NCI-H2227 (cell line): ENCODE data around the gene SLC7A9.
A peak's percentile ranks its signal among the peaks of the same experiment; 100 is the strongest.

ENCODE experiments used
- DNase-seq: peaks from one replicate; lab custom pipeline; 2025; ENCODE audit not compliant: unreplicated experiment; lab: John Stamatoyannopoulos, UW

Gene SLC7A9

GRCh38 chr19:32869369-32869965 lies at the start of gene SLC7A9:
TSS of gene SLC7A9 (minus strand) at chr19:32869767. CDS start at chr19:32868534, 1,233 bp downstream.
- no peak for DNase-seq

- DNase-seq = no peak
These were observed 49.8 kb upstream of the SLC7A9 start for GRCh38 chr19:32919365-32919764.

GRCh38 chr19:32917616-32917996 lies 48.0 kb upstream of the SLC7A9 start:
- DNase-seq = no peak

- no peak for DNase-seq
These were observed 47.5 kb upstream of the SLC7A9 start for GRCh38 chr19:32916969-32917615.

- no peak for DNase-seq
These were observed 45.5 kb upstream of the SLC7A9 start for GRCh38 chr19:32914879-32915660.

- no peak for DNase-seq
These were observed 41.9 kb upstream of the SLC7A9 start for GRCh38 chr19:32911467-32911866.

- no peak for DNase-seq
These were observed 41.3 kb upstream of the SLC7A9 start for GRCh38 chr19:32910874-32911273.

GRCh38 chr19:32910094-32910493 lies 40.5 kb upstream of the SLC7A9 start:
- no peak for DNase-seq

- DNase-seq = no peak
These were observed 39.7 kb upstream of the SLC7A9 start for GRCh38 chr19:32909257-32909656.

GRCh38 chr19:32908641-32909190 lies 39.1 kb upstream of the SLC7A9 start:
- no peak for DNase-seq

- no peak for DNase-seq
These were observed 32.9 kb upstream of the SLC7A9 start for GRCh38 chr19:32902448-32902847.

- no peak for DNase-seq
These were observed 32.1 kb upstream of the SLC7A9 start for GRCh38 chr19:32901504-32902161.

- DNase-seq = no peak
These were observed 27.1 kb upstream of the SLC7A9 start for GRCh38 chr19:32896516-32897214.

- DNase-seq = no peak
These were observed 25.8 kb upstream of the SLC7A9 start for GRCh38 chr19:32895384-32895783.

GRCh38 chr19:32891609-32892008 lies 22.0 kb upstream of the SLC7A9 start:
- peak; percentile 52 for DNase-seq

GRCh38 chr19:32890841-32891240 lies 21.3 kb upstream of the SLC7A9 start:
- no peak for DNase-seq

- no peak for DNase-seq
These were observed 20.8 kb upstream of the SLC7A9 start for GRCh38 chr19:32890326-32890725.

- no peak for DNase-seq
These were observed 19.8 kb upstream of the SLC7A9 start for GRCh38 chr19:32889137-32889934.

GRCh38 chr19:32887572-32888215 lies 18.1 kb upstream of the SLC7A9 start:
- DNase-seq = no peak
